ENCODE measurements around the gene CYP4F3.

DNA sequence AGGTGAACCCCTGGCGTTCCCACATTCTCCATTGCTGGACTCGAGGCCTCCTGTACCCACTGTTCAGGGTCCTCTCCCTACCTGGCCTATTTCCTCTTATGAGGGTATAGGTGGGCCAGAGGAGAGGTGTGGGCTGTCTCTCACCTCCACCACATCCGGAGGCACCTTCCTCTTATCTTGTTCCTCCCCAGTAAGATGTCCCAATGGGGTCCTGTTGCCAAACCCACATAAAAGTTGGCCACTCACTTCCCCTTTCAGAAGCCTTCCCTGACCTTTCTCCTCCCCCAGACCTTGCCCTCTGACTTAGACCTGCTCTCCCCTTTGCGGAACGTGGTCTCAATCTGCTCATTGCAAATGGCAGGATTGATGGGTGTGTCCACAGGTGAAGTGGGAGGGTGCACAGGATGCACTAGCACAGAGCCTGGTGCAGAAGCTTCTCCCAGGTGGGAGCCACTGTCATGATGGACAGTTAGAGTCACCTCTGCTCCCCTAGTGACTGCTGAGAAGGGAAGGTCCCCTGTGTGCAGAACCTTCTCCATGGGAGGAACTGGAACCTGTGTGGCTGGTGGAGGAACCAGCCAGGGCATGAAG is 1.3 kb downstream of the CYP4F3 start:
- TF ChIP-seq EZH2 (IDR thresholded peaks at IDR 0.05) (no peak), POLR2AphosphoS5 (IDR thresholded peaks at IDR 0.05; ENCODE audit: borderline replicate concordance, low read depth, low read length) (no peak), FOXP2 (optimal IDR thresholded peaks at IDR 0.05; ENCODE audit: control extremely low read depth, extremely low read length, insufficient read depth) (no peak)

Measured in SK-N-MC (cell line).